HG02885 (cell line): Measurements from ENCODE around the gene MATN4.

Experiments used
- ATAC-seq: cut with Tn5 transposase; IDR thresholded peaks from one replicate; pipeline ENCODE4 v1.9.1; 2021; ENCODE audit warnings: mild to moderate bottlenecking; ENCODE audit not compliant: unreplicated experiment, poor library complexity

The MATN4 gene

DNA sequence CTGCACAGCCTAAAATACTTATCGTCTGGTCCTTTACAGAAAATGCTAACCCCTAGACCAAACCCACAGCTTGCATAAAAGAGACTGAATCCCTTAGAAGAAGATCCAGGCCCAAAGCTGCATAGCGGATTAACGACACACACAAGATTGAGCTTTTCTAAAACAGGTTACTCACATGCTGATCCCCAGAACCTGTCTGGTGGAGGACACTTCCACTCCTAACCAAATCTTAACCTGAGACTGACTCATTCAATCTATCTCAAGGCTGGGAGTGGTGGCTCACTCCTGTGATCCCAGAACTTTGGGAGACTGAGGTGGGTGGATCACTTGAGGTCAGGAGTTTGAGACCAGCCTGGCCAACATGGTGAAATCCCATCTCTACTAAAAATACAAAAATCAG is 50.9 kb downstream of the MATN4 start:
- ATAC-seq, result no peak

DNA sequence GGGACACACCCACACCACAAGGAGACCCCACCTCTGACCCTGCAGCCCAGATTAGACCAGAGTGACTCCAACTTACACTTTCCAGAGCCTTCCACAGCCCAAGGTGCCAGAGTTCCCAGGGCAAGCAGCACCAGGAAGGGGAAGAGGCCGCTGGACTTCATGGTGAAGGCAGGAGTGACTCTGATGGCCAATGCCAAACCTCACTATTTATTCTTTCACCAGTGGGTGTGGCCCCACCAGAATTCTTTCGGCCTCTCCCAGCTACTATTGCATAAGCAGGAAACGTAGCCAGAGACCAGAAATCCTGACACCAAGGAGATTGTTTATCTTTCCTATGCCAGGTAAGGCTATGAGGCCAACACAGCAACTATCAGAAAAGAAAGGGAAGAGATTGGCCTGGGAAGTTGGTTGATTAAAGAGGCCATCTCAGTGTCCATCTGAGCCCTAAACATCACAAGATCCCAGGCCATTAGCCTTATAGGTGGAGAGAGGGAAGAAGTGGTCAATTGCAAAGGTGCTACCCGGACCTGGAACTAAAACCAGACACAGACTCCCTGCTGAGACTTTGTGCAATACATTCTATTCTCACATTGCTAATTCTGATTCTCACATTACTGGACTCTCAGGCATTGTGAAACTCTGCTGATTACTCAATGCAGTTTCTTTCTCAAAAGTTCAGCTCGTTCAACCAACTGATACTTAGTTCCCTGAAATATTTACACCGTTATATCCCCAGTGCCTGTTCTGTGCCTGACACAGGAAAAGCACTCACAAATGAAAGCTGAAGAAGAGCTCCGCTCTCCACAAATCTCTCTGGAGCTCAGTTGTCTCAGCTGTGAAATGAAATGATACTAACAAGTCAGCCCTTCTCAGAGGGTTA is 53.5 kb downstream of the MATN4 start, which contains the start of gene SLPI:
TSS of gene SLPI (minus strand) at position 182 of the 880 bp plus-strand sequence. CDS start at position 161, 21 bp downstream.
- ATAC-seq, result no peak

DNA sequence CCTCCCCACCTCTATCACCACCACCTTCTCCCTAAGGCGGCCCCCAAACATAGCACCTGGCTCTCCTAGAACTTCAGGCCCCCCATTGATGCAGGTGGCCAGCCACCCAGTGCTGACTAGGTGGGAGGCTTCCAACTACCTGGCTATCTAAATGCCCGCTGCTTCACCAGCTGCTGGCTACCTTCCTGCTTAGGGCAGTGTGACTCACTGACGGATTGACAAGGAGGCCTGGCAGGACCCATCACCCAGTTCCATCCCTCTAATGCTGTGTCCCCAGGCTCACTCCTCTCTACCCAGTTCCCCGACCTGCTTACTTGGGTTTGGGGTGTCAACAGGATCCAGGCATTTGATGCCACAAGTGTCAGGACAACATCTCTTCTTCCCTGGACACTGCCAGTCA is 54.8 kb downstream of the MATN4 start:
- no peak for ATAC-seq

DNA sequence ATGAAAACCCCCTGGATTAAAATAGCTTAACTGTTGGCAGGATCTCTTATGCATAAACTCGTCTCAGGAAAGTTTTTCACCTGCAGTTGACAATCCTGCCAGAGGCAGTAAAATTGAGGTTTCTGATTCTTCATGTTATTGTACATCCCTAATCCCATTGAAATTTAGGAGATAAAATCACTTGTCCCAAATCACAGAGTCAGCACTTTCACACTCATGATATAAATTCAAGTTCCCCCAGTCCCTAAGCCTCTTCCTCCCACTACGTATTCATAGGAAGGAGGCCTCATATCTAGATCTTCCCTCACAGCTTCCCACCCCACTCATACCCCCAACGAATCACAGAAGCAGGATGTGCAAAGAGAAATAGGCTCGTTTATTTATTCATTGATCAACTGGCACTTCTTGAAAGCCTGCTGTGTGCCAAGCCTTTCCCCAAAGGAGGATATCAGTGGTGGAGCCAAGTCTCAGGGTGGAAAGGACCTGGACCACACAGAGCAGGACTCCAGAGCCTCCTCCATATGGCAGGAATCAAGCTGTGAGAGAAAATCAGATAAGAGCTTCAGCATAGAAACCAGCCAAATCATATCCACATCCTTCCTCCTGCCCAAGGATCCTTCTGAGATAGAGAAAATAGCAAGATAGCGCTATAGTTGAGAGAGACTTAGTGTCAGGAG is 56.1 kb downstream of the MATN4 start:
- ATAC-seq, result no peak

DNA sequence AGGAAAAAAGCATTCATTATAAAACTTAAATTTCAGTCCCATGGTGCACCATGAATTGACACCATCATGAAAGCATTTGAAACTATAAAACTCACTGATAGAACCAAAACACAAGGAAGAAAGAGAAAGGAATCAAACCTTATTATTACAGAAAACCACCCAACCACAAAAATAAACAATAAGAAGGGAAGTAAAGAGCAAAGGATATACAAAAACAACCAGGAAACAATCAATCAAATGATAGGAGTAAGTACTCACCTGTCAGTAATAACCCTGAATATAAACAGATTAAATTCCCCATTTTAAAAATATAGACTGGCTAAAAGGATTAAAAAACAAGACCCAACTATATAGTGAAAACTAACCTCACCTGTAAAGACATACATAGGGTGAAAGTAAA is 59.5 kb downstream of the MATN4 start:
- no peak for ATAC-seq

DNA sequence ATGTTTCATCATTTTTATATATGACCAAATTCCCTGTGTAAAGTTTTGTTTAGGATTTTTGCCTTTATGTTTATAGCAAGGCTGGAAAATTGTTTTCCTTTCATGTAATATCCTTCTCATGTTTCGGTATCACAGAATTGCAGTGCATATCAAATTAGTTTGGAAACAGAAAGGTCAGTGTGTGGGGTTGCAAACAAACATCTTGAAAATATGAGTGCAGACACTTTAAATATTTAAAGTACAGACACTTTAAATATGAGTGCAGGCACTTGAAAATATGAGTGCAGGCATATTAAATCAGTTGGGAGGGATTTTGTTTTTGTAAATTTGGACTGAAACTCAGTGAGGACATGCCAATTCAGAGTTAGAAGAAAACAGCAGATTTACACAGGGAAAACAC is 60.2 kb downstream of the MATN4 start:
- no peak for ATAC-seq

DNA sequence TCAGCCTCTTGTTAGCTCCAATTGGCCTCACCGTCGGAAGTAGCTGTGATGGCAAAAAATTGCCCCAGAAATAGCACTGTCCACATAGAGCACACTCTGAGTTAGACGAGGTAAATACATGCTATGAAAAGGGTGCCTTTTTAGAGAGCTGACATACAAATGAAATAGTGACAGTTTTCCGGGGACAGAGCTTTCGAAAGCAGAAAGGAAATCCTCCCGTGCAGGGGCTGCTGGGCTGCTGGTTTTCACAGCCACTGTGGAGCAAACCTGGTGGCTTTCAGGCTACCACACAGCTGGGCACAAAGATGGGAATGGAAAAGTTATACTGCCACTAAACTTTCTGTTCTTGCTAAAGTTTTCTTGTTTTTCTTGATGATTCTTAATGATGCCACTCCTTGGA is 62.0 kb downstream of the MATN4 start:
- no peak for ATAC-seq
